Measurements from ENCODE around the gene POLR1A. TPM values are rescaled to one million over a fixed set of nuclear protein-coding genes. Genes with fewer than 3 reads are reported as not detected.

Gene POLR1A
- total RNA-seq, 4 donors from 2014 or later = 11.9 to 16.9 (median 13.5) TPM

- no peak for TF ChIP-seq POLR2A (IDR thresholded peaks at IDR 0.05)
- TF ChIP-seq CTCF (IDR thresholded peaks at IDR 0.05) = no peak
- no peak for DNase-seq (ENCODE audit: low spot score in 2 of 2)
- WGBS, 2 donors = 83 to 84% methylated on average over 14 of the region's 14 CpGs
- H3K4me3 ChIP-seq (ENCODE audit: low read depth, poor library complexity, severe bottlenecking) = no peak overlapping the region
- intact Hi-C loops (cut with DNase I; ENCODE audit: low total_unique reads) = no loop called here
Measured at GRCh38 chr2:86087936-86088850, 17.5 kb downstream of the POLR1A start.

GRCh38 chr2:86082756-86083155, 22.9 kb downstream of the POLR1A start:
- intact Hi-C loops (cut with DNase I; ENCODE audit: low total_unique reads) = no loop called here

GRCh38 chr2:86081724-86082123, 24.0 kb downstream of the POLR1A start:
- intact Hi-C loops (cut with DNase I; ENCODE audit: low total_unique reads) = no loop called here
- 94 to 97% methylated on average over 4 of the region's 4 CpGs for WGBS, 2 donors
- TF ChIP-seq POLR2A (IDR thresholded peaks at IDR 0.05) (no peak), CTCF (IDR thresholded peaks at IDR 0.05) (no peak)

More at GRCh38 chr2:86082756-86083155, 22.9 kb downstream of the POLR1A start:
- H3K4me3 ChIP-seq (ENCODE audit: low read depth, poor library complexity, severe bottlenecking) = no peak overlapping the region
- no peak for TF ChIP-seq CTCF (IDR thresholded peaks at IDR 0.05)
- TF ChIP-seq POLR2A (IDR thresholded peaks at IDR 0.05) = no peak
- 86 to 88% methylated on average over 5 of the region's 5 CpGs for WGBS, 2 donors
- no peak for DNase-seq (ENCODE audit: low spot score in 2 of 2)

GRCh38 chr2:86079981-86080911, 25.4 kb downstream of the POLR1A start:
- peak; percentile 69 to 97 for DNase-seq (ENCODE audit: low spot score in 2 of 2)
- H3K4me3 ChIP-seq (ENCODE audit: low read depth, poor library complexity, severe bottlenecking) = no peak overlapping the region
- intact Hi-C loops (cut with DNase I; ENCODE audit: low total_unique reads) = loop anchor here (5.0 kb wide), 2 partner anchors 193 to 253 kb away; partner anchors contain the start of gene ST3GAL5
- TF ChIP-seq CTCF (IDR thresholded peaks at IDR 0.05) (peak in 1 of 3 donors; percentile 60), POLR2A (IDR thresholded peaks at IDR 0.05) (no peak)
- 40 to 48% methylated on average over 14 of the region's 14 CpGs for WGBS, 2 donors

More at GRCh38 chr2:86081724-86082123, 24.0 kb downstream of the POLR1A start:
- DNase-seq (ENCODE audit: low spot score in 2 of 2) = no peak
- H3K4me3 ChIP-seq (ENCODE audit: low read depth, poor library complexity, severe bottlenecking) = no peak overlapping the region

- TF ChIP-seq POLR2A (IDR thresholded peaks at IDR 0.05) = no peak
- DNase-seq (ENCODE audit: low spot score in 2 of 2) = no peak
- intact Hi-C loops (cut with DNase I; ENCODE audit: low total_unique reads) = loop anchor here (5.0 kb wide), 2 partner anchors 192 to 252 kb away; partner anchors contain the start of gene ST3GAL5
- WGBS, 2 donors = 56 to 57% methylated on average over 7 of the region's 7 CpGs
- H3K4me3 ChIP-seq (ENCODE audit: low read depth, poor library complexity, severe bottlenecking) = no peak overlapping the region
Measured at GRCh38 chr2:86078774-86079545, 26.7 kb downstream of the POLR1A start.
